Hepatocyte (in vitro differentiated cells): ENCODE measurements around the gene PGD.

Experiments used
- CTCF ChIP-seq: fragments of 200-600 bp; sonication (generic); IDR thresholded peaks from 2 replicates; pipeline ENCODE4 v1.5.1; 2016; ENCODE audit warnings: antibody characterized with exemption, mild to moderate bottlenecking; ENCODE audit not compliant: poor library complexity
- EZH2 ChIP-seq: fragments of 200-600 bp; sonication (generic); IDR thresholded peaks from 2 replicates; pipeline ENCODE4 v1.6.1; 2016; ENCODE audit warnings: antibody characterized with exemption, mild to moderate bottlenecking, borderline replicate concordance

GRCh38 chr1:10398278-10398733 lies 558 bp upstream of the PGD start:
- TF ChIP-seq CTCF (no peak), EZH2 (no peak)
